ENCODE measurements around the gene FOXP2. TPM values are rescaled to one million over a fixed set of nuclear protein-coding genes. Genes with fewer than 3 reads are reported as not detected.
"Not testable (repeated sequence)": the region's sequence is repeated elsewhere in the genome, so short reads cannot be mapped to it uniquely, and the experiment has no call there.

Gene FOXP2
- total RNA-seq, 1 donor from 2014 or later = not detected

GRCh38 chr7:114478384-114478783, 63.8 kb downstream of the FOXP2 start:
- no peak overlapping the region for H3K27ac Mint-ChIP-seq

GRCh38 chr7:114481999-114482398, 67.4 kb downstream of the FOXP2 start:
- TF ChIP-seq, protein P1, sequence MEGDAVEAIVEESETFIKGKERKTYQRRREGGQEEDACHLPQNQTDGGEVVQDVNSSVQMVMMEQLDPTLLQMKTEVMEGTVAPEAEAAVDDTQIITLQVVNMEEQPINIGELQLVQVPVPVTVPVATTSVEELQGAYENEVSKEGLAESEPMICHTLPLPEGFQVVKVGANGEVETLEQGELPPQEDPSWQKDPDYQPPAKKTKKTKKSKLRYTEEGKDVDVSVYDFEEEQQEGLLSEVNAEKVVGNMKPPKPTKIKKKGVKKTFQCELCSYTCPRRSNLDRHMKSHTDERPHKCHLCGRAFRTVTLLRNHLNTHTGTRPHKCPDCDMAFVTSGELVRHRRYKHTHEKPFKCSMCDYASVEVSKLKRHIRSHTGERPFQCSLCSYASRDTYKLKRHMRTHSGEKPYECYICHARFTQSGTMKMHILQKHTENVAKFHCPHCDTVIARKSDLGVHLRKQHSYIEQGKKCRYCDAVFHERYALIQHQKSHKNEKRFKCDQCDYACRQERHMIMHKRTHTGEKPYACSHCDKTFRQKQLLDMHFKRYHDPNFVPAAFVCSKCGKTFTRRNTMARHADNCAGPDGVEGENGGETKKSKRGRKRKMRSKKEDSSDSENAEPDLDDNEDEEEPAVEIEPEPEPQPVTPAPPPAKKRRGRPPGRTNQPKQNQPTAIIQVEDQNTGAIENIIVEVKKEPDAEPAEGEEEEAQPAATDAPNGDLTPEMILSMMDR (IDR thresholded peaks at IDR 0.05) = no peak
- intact Hi-C loops (cut with micrococcal nuclease) = no loop called here
- Mint-ChIP-seq H3K27me3 (no peaks in the 10 kb centered on the region), H3K36me3 (ENCODE audit: low read depth) (no peaks in the 10 kb centered on the region), H3K9me3 (no peaks in the 10 kb centered on the region), H3K4me3 (no peak overlapping the region), H3K4me1 (no peaks in the 10 kb centered on the region), H3K27ac (no peak overlapping the region)
- ChIA-PET CTCF (no interaction called here), POLR2A (no interaction called here)
- DNase-seq = no peak
- no peak for ATAC-seq (ENCODE audit: low read depth)

More at GRCh38 chr7:114478384-114478783, 63.8 kb downstream of the FOXP2 start:
- Mint-ChIP-seq H3K36me3 (ENCODE audit: low read depth) (no peaks in the 10 kb centered on the region), H3K9me3 (no peaks in the 10 kb centered on the region), H3K27me3 (no peaks in the 10 kb centered on the region), H3K4me3 (no peak overlapping the region), H3K4me1 (no peaks in the 10 kb centered on the region)
- DNase-seq (no peak), ATAC-seq (ENCODE audit: low read depth) (no peak)
- intact Hi-C loops (cut with micrococcal nuclease) = no loop called here
- TF ChIP-seq, protein P1 (IDR thresholded peaks at IDR 0.05) = no peak
- CTCF ChIA-PET = no interaction called here
- POLR2A ChIA-PET = no interaction called here

DNA sequence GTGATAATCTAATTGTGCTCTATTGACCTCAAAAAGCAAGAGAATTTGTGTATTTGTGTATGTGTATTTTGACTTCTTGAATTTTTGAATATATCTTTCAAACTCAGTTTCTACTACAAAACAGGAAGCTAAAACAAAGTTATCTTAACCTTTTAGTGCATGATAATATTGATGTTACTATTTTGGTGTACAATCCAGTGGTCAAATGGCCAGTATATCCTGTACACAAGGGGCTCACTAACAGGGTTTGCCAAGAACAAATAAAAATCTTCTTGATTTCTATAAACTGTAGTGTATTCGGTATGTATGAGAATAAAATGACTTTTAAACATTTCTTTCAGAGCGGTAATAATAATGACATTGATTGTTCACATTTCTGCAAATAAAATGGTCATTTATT, 69.6 kb downstream of the FOXP2 start:
- no peak overlapping the region for H3K27ac Mint-ChIP-seq
- H3K4me3 Mint-ChIP-seq = no peak overlapping the region
- CTCF ChIA-PET = no interaction called here
- POLR2A ChIA-PET = no interaction called here
- TF ChIP-seq, protein P1 (IDR thresholded peaks at IDR 0.05) = no peak
- H3K4me1 Mint-ChIP-seq = no peaks in the 10 kb centered on the region
- ATAC-seq (ENCODE audit: low read depth) (no peak), DNase-seq (no peak)
- no peaks in the 10 kb centered on the region for H3K36me3 Mint-ChIP-seq (ENCODE audit: low read depth)
- no peaks in the 10 kb centered on the region for H3K27me3 Mint-ChIP-seq
- H3K9me3 Mint-ChIP-seq = peaks cover 7% of the 10 kb centered on the region
- intact Hi-C loops (cut with micrococcal nuclease) = no loop called here

GRCh38 chr7:114487174-114487573, 72.6 kb downstream of the FOXP2 start:
- ChIA-PET POLR2A (no interaction called here), CTCF (no interaction called here)
- Mint-ChIP-seq H3K27me3 (no peaks in the 10 kb centered on the region), H3K9me3 (peaks cover 10% of the 10 kb centered on the region), H3K36me3 (ENCODE audit: low read depth) (no peaks in the 10 kb centered on the region), H3K27ac (no peak overlapping the region), H3K4me3 (no peak overlapping the region), H3K4me1 (no peaks in the 10 kb centered on the region)
- ATAC-seq (ENCODE audit: low read depth) = no peak
- no peak for DNase-seq
- intact Hi-C loops (cut with micrococcal nuclease) = no loop called here
- TF ChIP-seq, protein P1 (IDR thresholded peaks at IDR 0.05) = no peak

GRCh38 chr7:114488696-114489095, 74.1 kb downstream of the FOXP2 start:
- Mint-ChIP-seq H3K4me3 (no peak overlapping the region), H3K27me3 (no peaks in the 10 kb centered on the region), H3K9me3 (peaks cover 10% of the 10 kb centered on the region), H3K4me1 (no peaks in the 10 kb centered on the region), H3K27ac (no peak overlapping the region), H3K36me3 (ENCODE audit: low read depth) (no peaks in the 10 kb centered on the region)
- TF ChIP-seq, protein P1 (IDR thresholded peaks at IDR 0.05) = no peak
- no peak for ATAC-seq (ENCODE audit: low read depth)
- ChIA-PET CTCF (no interaction called here), POLR2A (no interaction called here)
- DNase-seq = no peak
- intact Hi-C loops (cut with micrococcal nuclease) = no loop called here

DNA sequence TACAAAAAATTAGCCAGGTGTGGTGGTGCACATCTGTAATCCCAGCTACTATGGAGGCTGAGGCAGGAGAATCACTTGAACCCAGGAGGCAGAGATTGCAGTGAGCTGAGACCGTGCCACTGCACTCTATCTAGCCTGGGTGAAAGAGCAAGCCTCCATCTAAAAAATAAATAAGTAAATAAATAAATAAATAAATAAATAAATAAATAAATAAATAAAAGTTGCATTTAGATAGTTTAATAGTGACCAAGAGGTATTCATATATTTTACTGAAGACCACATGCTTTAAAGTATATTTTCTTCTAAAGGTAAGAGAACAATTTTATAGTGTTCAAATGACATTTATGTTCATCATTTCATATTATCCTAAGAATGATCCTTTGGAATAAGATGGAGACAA, 82.9 kb downstream of the FOXP2 start:
- H3K36me3 Mint-ChIP-seq (ENCODE audit: low read depth); POLR2A ChIA-PET; H3K4me1 Mint-ChIP-seq; H3K27ac Mint-ChIP-seq; DNase-seq; H3K9me3 Mint-ChIP-seq; H3K4me3 Mint-ChIP-seq; intact Hi-C loops (cut with micrococcal nuclease); CTCF ChIA-PET; ATAC-seq (ENCODE audit: low read depth); H3K27me3 Mint-ChIP-seq: not testable (repeated sequence)

Measured in activated B cell treated with CpG ODN at 0.5 μM for 24 hours (primary cell).